ENCODE measurements around the gene PTGES3L. TPM values are rescaled to one million over a fixed set of nuclear protein-coding genes. Genes with fewer than 3 reads are reported as not detected.

PTGES3L gene
- total and polyA plus RNA-seq, 2 of the 13 experiments (the other 11 are each of a cell fraction or from before 2014, with no cell fraction given) = 1.2 to 2.9 TPM

DNA sequence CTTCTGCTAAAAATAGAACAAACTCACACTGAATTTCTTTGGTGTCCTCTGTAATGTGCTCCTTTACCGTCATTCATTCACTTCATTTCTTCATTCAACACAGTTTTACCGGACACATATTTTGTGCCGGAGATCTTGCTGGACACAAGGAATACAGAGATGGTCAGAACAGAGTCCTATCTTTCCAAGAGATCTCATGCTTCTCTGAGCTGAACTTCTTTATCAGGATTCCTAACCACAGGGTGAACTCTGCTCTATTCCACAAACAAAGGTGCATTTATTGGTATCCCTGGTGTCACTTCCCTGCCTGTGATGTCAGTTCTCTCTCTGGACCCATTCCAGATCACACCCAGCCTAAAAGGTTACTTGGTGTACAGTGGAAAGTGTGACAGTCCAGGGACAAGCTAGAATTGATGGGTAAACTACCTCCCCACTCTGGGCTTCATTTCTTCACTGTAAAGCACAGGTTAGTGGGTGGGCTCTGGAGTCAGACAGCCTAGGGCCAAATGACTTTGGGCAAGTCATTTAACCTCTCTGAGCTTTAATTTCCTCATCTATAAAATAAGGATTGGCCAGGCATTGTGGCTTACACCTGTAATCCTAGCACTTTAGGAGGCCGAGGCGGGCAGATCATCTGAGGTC, 30.9 kb upstream of the PTGES3L start (continued):
- TF ChIP-seq, protein P1, sequence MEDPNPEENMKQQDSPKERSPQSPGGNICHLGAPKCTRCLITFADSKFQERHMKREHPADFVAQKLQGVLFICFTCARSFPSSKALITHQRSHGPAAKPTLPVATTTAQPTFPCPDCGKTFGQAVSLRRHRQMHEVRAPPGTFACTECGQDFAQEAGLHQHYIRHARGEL (CRISPR knock-in tag; IDR thresholded peaks at IDR 0.05) = no peak
- TF ChIP-seq ZNF629 (CRISPR knock-in tag; conservative IDR thresholded peaks at IDR 0.05) = no peak
- no peak for TF ChIP-seq IRX3 (CRISPR knock-in tag; IDR thresholded peaks at IDR 0.05; ENCODE audit: borderline replicate concordance, low read depth)
- TF ChIP-seq HMG20A (CRISPR knock-in tag; IDR thresholded peaks at IDR 0.05; ENCODE audit: borderline replicate concordance) = peak; percentile 94
- TF ChIP-seq ZBTB7A (CRISPR knock-in tag; IDR thresholded peaks at IDR 0.05) = no peak
- no peak for TF ChIP-seq ZNF552 (CRISPR knock-in tag; IDR thresholded peaks at IDR 0.05; ENCODE audit: borderline replicate concordance)
- TF ChIP-seq, protein P2, sequence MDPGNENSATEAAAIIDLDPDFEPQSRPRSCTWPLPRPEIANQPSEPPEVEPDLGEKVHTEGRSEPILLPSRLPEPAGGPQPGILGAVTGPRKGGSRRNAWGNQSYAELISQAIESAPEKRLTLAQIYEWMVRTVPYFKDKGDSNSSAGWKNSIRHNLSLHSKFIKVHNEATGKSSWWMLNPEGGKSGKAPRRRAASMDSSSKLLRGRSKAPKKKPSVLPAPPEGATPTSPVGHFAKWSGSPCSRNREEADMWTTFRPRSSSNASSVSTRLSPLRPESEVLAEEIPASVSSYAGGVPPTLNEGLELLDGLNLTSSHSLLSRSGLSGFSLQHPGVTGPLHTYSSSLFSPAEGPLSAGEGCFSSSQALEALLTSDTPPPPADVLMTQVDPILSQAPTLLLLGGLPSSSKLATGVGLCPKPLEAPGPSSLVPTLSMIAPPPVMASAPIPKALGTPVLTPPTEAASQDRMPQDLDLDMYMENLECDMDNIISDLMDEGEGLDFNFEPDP (CRISPR knock-in tag; conservative IDR thresholded peaks at IDR 0.05) = no peak
- TF ChIP-seq SMAD1 (CRISPR knock-in tag; IDR thresholded peaks at IDR 0.05; ENCODE audit: borderline replicate concordance, low read depth) = no peak
- TF ChIP-seq ZNF234 (CRISPR knock-in tag; conservative IDR thresholded peaks at IDR 0.05) = no peak
- peak; percentile 44; the same call in 1 of the 2 replicates for TF ChIP-seq SOX13 (IDR thresholded peaks at IDR 0.05)
- peak in 1 of 2 experiments; percentile 87; a peak in 2 of 4 replicates for TF ChIP-seq SOX13 (CRISPR knock-in tag; conservative IDR thresholded peaks at IDR 0.05 in 1 of 2, IDR thresholded peaks at IDR 0.05 in 1 of 2)
- peak; percentile 43 to 71 for TF ChIP-seq POLR2A (IDR thresholded peaks at IDR 0.05; ENCODE audit: insufficient read depth in 1 of 2, low read depth in 2 of 2, low read length in 2 of 2)
- no peak for TF ChIP-seq TAF15 (IDR thresholded peaks at IDR 0.05; ENCODE audit: low read depth, low read length, poor library complexity, severe bottlenecking)
- TF ChIP-seq, protein P3, sequence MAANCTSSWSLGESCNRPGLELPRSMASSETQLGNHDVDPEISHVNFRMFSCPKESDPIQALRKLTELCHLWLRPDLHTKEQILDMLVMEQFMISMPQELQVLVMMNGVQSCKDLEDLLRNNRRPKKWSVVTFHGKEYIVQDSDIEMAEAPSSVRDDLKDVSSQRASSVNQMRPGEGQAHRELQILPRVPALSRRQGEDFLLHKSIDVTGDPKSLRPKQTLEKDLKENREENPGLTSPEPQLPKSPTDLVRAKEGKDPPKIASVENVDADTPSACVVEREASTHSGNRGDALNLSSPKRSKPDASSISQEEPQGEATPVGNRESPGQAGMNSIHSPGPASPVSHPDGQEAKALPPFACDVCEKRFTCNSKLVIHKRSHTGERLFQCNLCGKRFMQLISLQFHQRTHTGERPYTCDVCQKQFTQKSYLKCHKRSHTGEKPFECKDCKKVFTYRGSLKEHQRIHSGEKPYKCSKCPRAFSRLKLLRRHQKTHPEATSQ (CRISPR knock-in tag; IDR thresholded peaks at IDR 0.05; ENCODE audit: borderline replicate concordance) = no peak
- TF ChIP-seq MXI1 (IDR thresholded peaks at IDR 0.05; ENCODE audit: borderline replicate concordance, low read depth, low read length) = no peak; the same call in 2 of the 3 replicates
- TF ChIP-seq ZSCAN12 (CRISPR knock-in tag; IDR thresholded peaks at IDR 0.05) = 0 out of 2 replicates have a peak, but pooled peaks have one; percentile 18
- TF ChIP-seq ZNF232 (CRISPR knock-in tag; IDR thresholded peaks at IDR 0.05; ENCODE audit: borderline replicate concordance) = no peak
- peak; percentile 85 for TF ChIP-seq SMAD3 (CRISPR knock-in tag; IDR thresholded peaks at IDR 0.05)
- no peak for TF ChIP-seq MTF1 (CRISPR knock-in tag; IDR thresholded peaks at IDR 0.05)
- TF ChIP-seq SIX1 (CRISPR knock-in tag; IDR thresholded peaks at IDR 0.05; ENCODE audit: borderline replicate concordance) = peak; percentile 57; the same call in 1 of the 2 replicates
- no peak for TF ChIP-seq MAFF (IDR thresholded peaks at IDR 0.05; ENCODE audit: low read depth, low read length)
- no peak for TF ChIP-seq XBP1 (CRISPR knock-in tag; IDR thresholded peaks at IDR 0.05)
- TF ChIP-seq, protein P4, sequence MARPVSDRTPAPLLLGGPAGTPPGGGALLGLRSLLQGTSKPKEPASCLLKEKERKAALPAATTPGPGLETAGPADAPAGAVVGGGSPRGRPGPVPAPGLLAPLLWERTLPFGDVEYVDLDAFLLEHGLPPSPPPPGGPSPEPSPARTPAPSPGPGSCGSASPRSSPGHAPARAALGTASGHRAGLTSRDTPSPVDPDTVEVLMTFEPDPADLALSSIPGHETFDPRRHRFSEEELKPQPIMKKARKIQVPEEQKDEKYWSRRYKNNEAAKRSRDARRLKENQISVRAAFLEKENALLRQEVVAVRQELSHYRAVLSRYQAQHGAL (CRISPR knock-in tag; IDR thresholded peaks at IDR 0.05; ENCODE audit: not compliant biosample characterization) = no peak
- no peak for TF ChIP-seq ZNF430 (CRISPR knock-in tag; IDR thresholded peaks at IDR 0.05)
- TF ChIP-seq ZMYM4 (CRISPR knock-in tag; IDR thresholded peaks at IDR 0.05) = peak; percentile 19; the same call in 1 of the 2 replicates
- TF ChIP-seq RBM39 (IDR thresholded peaks at IDR 0.05; ENCODE audit: low read depth, low read length, poor library complexity, severe bottlenecking) = no peak

All from HepG2 (cell line).